BJ (cell line): ENCODE data around the gene FLNA. TPM values are rescaled to one million over a fixed set of nuclear protein-coding genes. Genes with fewer than 3 reads are reported as not detected.
"Not testable (repeated sequence)": the region's sequence is repeated elsewhere in the genome, so short reads cannot be mapped to it uniquely, and the experiment has no call there.

Experiments
- CTCF ChIA-PET: fragments of 350-600 bp; formaldehyde crosslinking; extraction: SDS; loops from one replicate; lab custom pipeline; 2021; ENCODE audit warnings: antibody characterized with exemption, inconsistent platforms; lab: Yijun Ruan, JAX
- POLR2A ChIA-PET: fragments of 300-600 bp; sonication (Branson Sonifier 250); formaldehyde crosslinking; extraction: SDS; loops from one replicate; lab custom pipeline; 2021; ENCODE audit warnings: antibody characterized with exemption; lab: Charles Lee
- DNase-seq: peaks from one replicate; pipeline ENCODE4 v3.0.0-alpha.2; 2011; ENCODE audit warnings: low read depth
- H3K27me3 ChIP-seq: 2 replicates; pipeline ENCODE4 v1.6.0; 2011; ENCODE audit warnings: low read length; ENCODE audit not compliant: control insufficient read depth, insufficient read depth
- H3K36me3 ChIP-seq: 2 replicates; pipeline ENCODE4 v1.5.1; 2011; ENCODE audit warnings: low read length; ENCODE audit not compliant: control insufficient read depth, insufficient read depth
- H3K4me3 ChIP-seq: 2 replicates; pipeline ENCODE4 v1.5.1; 2011; ENCODE audit warnings: low read depth, mild to moderate bottlenecking, control low read depth, low read length
- polyA plus RNA-seq: library from polyadenylated mRNA; depleted of rRNA; stranded (reverse); fragments of >200 nt; gene quantifications from 2 replicates; pipeline ENCODE4 v1.2.3, GENCODE V29; 2011
- TF ChIP-seq, protein P1 (sequence below): IDR thresholded peaks from 2 replicates; pipeline ENCODE4 v1.5.1; 2011; ENCODE audit warnings: low read depth, mild to moderate bottlenecking, control low read depth, inconsistent platforms, low read length, moderate library complexity; ENCODE audit not compliant: insufficient read depth

The FLNA gene
- polyA plus RNA-seq, 1 experiment, result 1,740 TPM

DNA sequence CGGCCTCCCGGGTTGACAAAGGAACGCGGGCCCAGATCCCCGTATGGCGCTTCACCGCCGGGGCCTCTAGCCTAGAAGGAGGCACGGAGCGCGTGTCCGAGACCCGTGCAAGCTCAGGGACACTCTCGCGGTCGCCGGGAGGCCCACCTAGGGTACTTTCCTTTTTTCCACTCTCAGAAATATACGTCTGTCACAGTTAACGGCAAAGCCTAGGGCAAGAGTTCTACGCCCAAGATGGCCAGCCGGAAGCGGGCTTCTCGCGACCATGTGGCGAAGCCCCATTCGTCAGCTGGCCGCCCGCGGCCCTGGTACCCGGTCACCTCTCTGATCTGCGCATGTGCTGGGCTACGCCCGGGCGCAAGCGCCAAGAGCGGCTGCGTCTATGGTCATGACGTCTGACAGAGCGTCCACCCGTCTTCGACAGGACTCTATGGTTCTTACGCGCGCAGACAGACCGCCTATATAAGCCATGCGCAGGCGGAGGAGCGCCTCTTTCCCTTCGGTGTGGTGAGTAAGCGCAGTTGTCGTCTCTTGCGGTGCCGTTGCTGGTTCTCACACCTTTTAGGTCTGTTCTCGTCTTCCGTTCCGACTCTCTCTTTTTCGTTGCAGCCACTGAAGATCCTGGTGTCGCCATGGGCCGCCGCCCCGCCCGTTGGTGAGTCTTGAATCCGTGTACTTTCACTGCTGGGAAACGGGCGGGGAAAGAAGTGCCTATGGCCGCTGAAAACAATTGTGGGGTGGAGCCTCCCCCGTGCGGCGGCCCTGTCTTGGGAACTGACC lies 23.6 kb upstream of the FLNA start, which contains the start of gene RPL10:
Gene RPL10 (plus strand): TSS at position 490 of the 780 bp plus-strand sequence. CDS start 143 bp downstream, at position 633.
- ChIA-PET POLR2A (interaction anchor here (1.6 kb wide), 1 partner anchor 27 kb away, joined by 4 read pairs; no protein-coding TSS in a partner anchor), CTCF (interaction anchor here (1.0 to 2.7 kb wide), 7 partner anchors 12 to 133 kb away, joined by 3 to 16 read pairs (median 6); partner anchors contain the start of genes ATP6AP1, EMD and FLNA)
- TF ChIP-seq, protein P1, sequence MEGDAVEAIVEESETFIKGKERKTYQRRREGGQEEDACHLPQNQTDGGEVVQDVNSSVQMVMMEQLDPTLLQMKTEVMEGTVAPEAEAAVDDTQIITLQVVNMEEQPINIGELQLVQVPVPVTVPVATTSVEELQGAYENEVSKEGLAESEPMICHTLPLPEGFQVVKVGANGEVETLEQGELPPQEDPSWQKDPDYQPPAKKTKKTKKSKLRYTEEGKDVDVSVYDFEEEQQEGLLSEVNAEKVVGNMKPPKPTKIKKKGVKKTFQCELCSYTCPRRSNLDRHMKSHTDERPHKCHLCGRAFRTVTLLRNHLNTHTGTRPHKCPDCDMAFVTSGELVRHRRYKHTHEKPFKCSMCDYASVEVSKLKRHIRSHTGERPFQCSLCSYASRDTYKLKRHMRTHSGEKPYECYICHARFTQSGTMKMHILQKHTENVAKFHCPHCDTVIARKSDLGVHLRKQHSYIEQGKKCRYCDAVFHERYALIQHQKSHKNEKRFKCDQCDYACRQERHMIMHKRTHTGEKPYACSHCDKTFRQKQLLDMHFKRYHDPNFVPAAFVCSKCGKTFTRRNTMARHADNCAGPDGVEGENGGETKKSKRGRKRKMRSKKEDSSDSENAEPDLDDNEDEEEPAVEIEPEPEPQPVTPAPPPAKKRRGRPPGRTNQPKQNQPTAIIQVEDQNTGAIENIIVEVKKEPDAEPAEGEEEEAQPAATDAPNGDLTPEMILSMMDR, result no peak

GRCh38 chrX:154396973-154397887 lies 22.8 kb upstream of the FLNA start:
- Histone ChIP-seq H3K36me3 (peaks cover 12% of the 10 kb centered on the region), H3K27me3 (no peaks in the 10 kb centered on the region), H3K4me3 (peak overlapping the region; percentile 81)
- DNase-seq, result no peak
- ChIA-PET CTCF (interaction anchor here (1.0 to 2.7 kb wide), 3 partner anchors 18 to 134 kb away, joined by 3 to 16 read pairs (median 6); partner anchors contain the start of genes EMD and FLNA), POLR2A (interaction anchor here (1.6 kb wide), 1 partner anchor 26 kb away, joined by 4 read pairs; no protein-coding TSS in a partner anchor)
- TF ChIP-seq, protein P1, result no peak

More for the DNA sequence above, 23.6 kb upstream of the FLNA start, which contains the start of gene RPL10:
- H3K4me3 ChIP-seq, result peak within 1 kb of the TSS; percentile 81
- no peaks in the 10 kb centered on the region for H3K27me3 ChIP-seq
- H3K36me3 ChIP-seq, result peaks cover 12% of the 10 kb centered on the region
- peak; percentile 82 for DNase-seq

DNA sequence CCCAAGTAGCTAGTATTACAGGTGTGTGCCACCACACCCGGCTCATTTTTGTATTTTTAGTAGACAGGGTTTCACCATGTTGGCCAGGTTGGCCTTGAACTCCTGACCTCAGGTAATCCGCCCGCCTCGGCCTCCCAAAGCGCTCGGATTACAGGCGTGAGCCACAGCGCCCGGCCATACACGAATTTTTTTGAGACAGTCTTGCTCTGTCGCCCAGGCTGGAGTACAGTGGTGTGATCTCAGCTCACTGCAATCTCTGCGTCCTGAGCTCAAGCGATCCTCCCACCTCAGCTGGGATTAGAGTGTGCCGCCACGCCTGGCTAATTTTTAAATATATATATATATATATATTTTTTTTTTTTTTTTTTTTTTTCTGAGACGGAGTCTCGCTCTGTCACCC lies 21.9 kb upstream of the FLNA start:
- POLR2A ChIA-PET, CTCF ChIA-PET, DNase-seq, H3K4me3 ChIP-seq, H3K27me3 ChIP-seq: not testable (repeated sequence)
- H3K36me3 ChIP-seq, result peaks cover 12% of the 10 kb centered on the region

DNA sequence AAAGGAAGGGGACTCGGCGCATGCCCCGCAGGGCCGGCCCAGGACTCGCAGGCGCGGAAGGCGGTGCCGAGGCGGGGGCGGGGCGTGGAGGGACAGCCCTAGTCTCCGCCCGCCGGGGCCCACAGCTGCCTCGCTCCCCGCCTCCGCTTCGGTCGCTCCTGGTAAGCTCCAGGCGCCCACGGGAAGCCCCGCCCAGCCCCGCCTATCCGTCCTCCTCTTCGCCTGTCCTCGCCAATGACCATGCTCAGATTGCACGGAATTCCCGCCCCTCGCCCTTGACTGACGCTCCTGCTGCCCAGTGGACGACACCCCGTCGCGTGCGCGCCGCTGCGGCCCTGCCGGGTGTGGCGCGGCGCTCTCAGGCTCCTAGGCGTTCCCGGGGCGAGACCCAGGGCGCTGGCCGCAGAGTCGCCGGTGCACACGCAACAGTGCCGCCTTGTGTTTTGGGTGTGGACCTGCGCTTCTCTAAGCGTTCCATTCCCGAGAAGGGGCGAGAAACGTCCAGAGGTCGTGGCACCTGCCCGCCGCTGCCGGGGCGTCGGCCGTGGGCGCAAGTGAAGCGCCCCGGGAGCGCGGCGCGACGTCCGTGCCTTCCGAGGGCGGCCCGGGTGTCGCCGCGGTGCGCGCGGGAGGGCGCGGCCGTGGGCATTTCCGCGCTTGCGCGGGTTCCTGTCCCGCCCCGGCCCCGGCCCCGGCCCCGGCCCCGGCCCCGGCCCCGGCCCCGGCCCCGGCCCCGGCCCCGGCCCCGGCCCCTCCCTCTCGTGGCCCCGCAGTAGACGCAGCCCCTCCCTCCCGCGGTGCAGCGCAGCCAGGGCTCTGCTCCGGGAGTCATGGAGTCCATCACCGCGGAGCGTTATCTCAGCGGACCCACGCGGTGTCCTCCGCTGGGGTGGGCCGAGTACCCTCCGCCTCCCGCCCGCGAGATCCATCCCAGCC lies 15.6 kb upstream of the FLNA start:
- CTCF ChIA-PET, H3K27me3 ChIP-seq, POLR2A ChIA-PET, DNase-seq, H3K36me3 ChIP-seq: not testable (repeated sequence)
- peak overlapping the region; percentile 25; the same call in 1 of the 2 replicates for H3K4me3 ChIP-seq

DNA sequence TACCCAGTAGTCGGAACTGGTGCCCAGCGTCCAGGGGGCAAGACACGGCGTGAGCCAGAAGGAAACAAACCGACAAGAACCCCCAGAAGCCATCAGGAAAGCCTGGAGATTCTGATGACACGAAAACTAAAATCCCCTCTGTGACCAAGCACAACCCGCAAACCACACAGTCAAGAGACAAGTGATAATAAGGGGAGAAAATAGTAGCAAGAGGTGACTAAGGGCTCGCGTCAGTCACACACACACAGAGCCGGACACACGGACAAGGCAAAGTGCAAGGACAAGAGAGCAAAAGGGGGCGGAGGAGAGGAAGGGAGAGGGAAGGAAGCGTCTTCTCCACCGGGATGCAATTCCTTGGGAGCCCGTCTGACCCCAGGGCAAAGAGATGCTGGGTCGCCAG lies 14.2 kb upstream of the FLNA start:
- POLR2A ChIA-PET, H3K27me3 ChIP-seq, DNase-seq, H3K36me3 ChIP-seq, CTCF ChIA-PET, H3K4me3 ChIP-seq: not testable (repeated sequence)

- H3K27me3 ChIP-seq, DNase-seq, H3K4me3 ChIP-seq, H3K36me3 ChIP-seq, CTCF ChIA-PET, POLR2A ChIA-PET: not testable (repeated sequence)
Measured at GRCh38 chrX:154388094-154388493, 13.7 kb upstream of the FLNA start.
